Sigmoid colon (tissue), 4 donors: ENCODE results near the gene PTBP3.

Experiments used
- CTCF ChIP-seq, 4 experiments: fragments of 450-650 bp in 3 of 4; fragments of 200-600 bp in 1 of 4; IDR thresholded peaks; one replicate each; pipeline ENCODE4 v1.5.1; 2016 to 2019; ENCODE audit warnings: antibody characterized with exemption in 4 of 4, mild to moderate bottlenecking in 3 of 4, moderate library complexity in 2 of 4
- EP300 ChIP-seq, 4 donors: sonication (generic); formaldehyde crosslinking; IDR thresholded peaks; one replicate each; pipeline ENCODE4 v1.6.1; 2017; ENCODE audit warnings: antibody characterized with exemption in 4 of 4

GRCh38 chr9:112301420-112301819 lies 32.0 kb downstream of the PTBP3 start:
- TF ChIP-seq CTCF (IDR thresholded peaks at IDR 0.05) (no peak), EP300 (IDR thresholded peaks at IDR 0.05) (no peak)
